Mammary epithelial cell (primary cell): ENCODE data around the gene PARVA.

Experiments
- CTCF ChIP-seq, 2 donors: IDR thresholded peaks in 1 of 2; conservative IDR thresholded peaks in 1 of 2; 2 replicates each; pipeline ENCODE4 v1.5.1; 2011 to 2012; ENCODE audit warnings: inconsistent platforms in 2 of 2, low read length in 2 of 2, mild to moderate bottlenecking in 2 of 2, control low read depth in 1 of 2, low read depth in 1 of 2; ENCODE audit not compliant: insufficient read depth in 1 of 2; ENCODE audit errors: extremely low read depth in 1 of 2
- EZH2 ChIP-seq: IDR thresholded peaks from 2 replicates; pipeline ENCODE4 v1.6.1; 2012; ENCODE audit warnings: low read length, inconsistent platforms, borderline replicate concordance

GRCh38 chr11:12547953-12548650 lies 170.7 kb downstream of the PARVA start:
- TF ChIP-seq EZH2 = no peak
- no peak for TF ChIP-seq CTCF (conservative IDR thresholded peaks at IDR 0.05 in 1 of 2, IDR thresholded peaks at IDR 0.05 in 1 of 2; ENCODE audit: extremely low read depth in 1 of 2, insufficient read depth in 1 of 2, low read depth in 1 of 2, low read length in 2 of 2)
